Subcutaneous preadipocyte (primary cell): ENCODE results near the gene SMARCA4. TPM values are rescaled to one million over a fixed set of nuclear protein-coding genes. Genes with fewer than 3 reads are reported as not detected.

Experiments used
- small RNA-seq: library from RNA; depleted of rRNA; stranded (forward); fragments of <200 nt; gene quantifications from one replicate; pipeline ENCODE3, GENCODE V24; 2012
- total RNA-seq: library from RNA; depleted of rRNA; stranded (reverse); fragments of >200 nt; gene quantifications from 2 replicates; pipeline ENCODE4 v1.2.3, GENCODE V29; 2012

Gene SMARCA4
- 76.4 and 102 TPM in 2 replicates for total RNA-seq

GRCh38 chr19:10960314-10961072, at the start of gene SMARCA4:
SMARCA4 (plus strand) TSS chr19:10961030; CDS start chr19:10984152, 23,122 bp downstream.

GRCh38 chr19:10928563-10929401, 32.0 kb upstream of the SMARCA4 start, which contains the start of the genes TIMM29 and YIPF2:
TIMM29 (plus strand) TSS chr19:10928811; CDS start chr19:10928823, 12 bp downstream.
YIPF2 (minus strand) TSS chr19:10928639; CDS start chr19:10928410, 229 bp downstream.

GRCh38 chr19:11089254-11090013, 128.6 kb downstream of the SMARCA4 start, which contains the start of gene LDLR:
LDLR (plus strand) TSS chr19:11089463; CDS start chr19:11089549, 86 bp downstream.

Small RNA genes lying within 50 kb of the gene (small RNA-seq; reads per million reads assigned to genes)
- not detected for gene RF02271
- 50.9 reads per million, percentile 98 among the genes with 10 or more reads in this experiment for gene RN7SL192P

Other genes starting within 250 kb of the SMARCA4 start
- gene DNM2, start 243.0 kb upstream of the SMARCA4 start, total RNA-seq, result 110 and 121 TPM in 2 replicates
- 28.5 and 29.0 TPM in 2 replicates for gene TMED1, start 124.8 kb upstream of the SMARCA4 start, total RNA-seq
- gene C19orf38, start 112.6 kb upstream of the SMARCA4 start, total RNA-seq, result 0.39 TPM in 1 of 2 replicates, not detected in the other
- gene CARM1, start 89.5 kb upstream of the SMARCA4 start, total RNA-seq, result 45.6 and 65.7 TPM in 2 replicates
- 58.8 and 62.4 TPM in 2 replicates for gene YIPF2, start 32.4 kb upstream of the SMARCA4 start, total RNA-seq
- 21.7 and 28.3 TPM in 2 replicates for gene TIMM29, start 32.2 kb upstream of the SMARCA4 start, total RNA-seq
- gene LDLR, start 128.4 kb downstream of the SMARCA4 start, total RNA-seq, result 262 and 309 TPM in 2 replicates
- gene SPC24, start 194.8 kb downstream of the SMARCA4 start, total RNA-seq, result 90.8 and 92.5 TPM in 2 replicates
- gene KANK2, start 236.5 kb downstream of the SMARCA4 start, total RNA-seq, result 206 and 259 TPM in 2 replicates